Measurements from ENCODE around the gene CFAP61.

GRCh38 chr20:20255099-20255498 lies 202.8 kb downstream of the CFAP61 start:
- TF ChIP-seq CTCF (IDR thresholded peaks at IDR 0.05) (no peak), POLR2A (IDR thresholded peaks at IDR 0.05) (no peak)

Data from thyroid gland (tissue), 4 donors.